ENCODE results near the gene TGM1. TPM values are rescaled to one million over a fixed set of nuclear protein-coding genes. Genes with fewer than 3 reads are reported as not detected.

Gene TGM1
- total RNA-seq, 1 experiment from 2014 or later = 2.9 TPM

DNA sequence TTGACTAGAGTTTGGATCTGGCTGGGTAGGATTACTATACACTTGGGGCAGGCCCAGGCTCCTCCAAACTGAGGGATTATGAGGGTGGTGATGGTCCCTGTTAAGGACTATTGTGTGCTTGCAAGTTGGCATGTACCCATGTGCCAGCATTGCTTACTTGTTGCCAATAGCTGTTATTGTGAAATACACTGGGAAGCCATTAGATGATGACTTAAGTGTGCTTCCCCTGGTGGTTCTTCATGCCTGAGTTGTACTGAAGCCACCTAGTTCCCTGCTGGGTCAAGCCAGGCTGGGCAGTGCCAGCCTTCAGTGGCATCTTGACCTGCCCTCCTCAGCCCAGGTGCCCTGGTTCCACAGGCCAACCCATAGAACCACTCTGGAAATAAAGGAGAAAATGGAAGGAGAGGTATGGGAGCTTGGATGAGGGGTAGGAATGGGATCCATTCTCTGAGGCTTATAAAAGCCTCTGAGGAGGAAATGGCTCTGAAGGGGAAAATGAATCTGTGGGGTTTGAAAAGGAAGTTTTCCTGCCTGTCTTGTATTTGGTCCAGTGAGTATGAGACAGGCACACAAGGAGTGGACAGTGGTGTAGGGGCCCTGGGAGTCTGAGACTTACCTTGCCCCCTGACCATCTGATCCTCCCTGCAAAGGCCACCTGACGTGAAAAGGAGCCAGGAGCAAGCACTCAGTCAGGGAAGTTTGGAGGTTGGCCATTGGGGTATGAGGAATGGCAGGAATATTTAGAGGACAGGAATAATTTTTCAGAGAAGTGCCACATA, 49.0 kb upstream of the TGM1 start:
- Histone ChIP-seq H2AK5ac (ENCODE audit: insufficient read length, low read length) (no peak overlapping the region), H2BK20ac (ENCODE audit: low read depth, low read length, poor library complexity, severe bottlenecking) (no peak overlapping the region), H3K14ac (ENCODE audit: insufficient read depth, low read length) (no peak overlapping the region), H3K23ac (ENCODE audit: insufficient read length, low read depth, low read length) (no peak overlapping the region), H3K4me1 (ENCODE audit: insufficient read depth, low read length) (no peaks in the 10 kb centered on the region), H3K79me2 (ENCODE audit: insufficient read depth, low read length) (no peaks in the 10 kb centered on the region), H4K20me1 (ENCODE audit: control insufficient read depth, insufficient read depth, insufficient read length) (no peaks in the 10 kb centered on the region), H4K91ac (ENCODE audit: insufficient read length, low read depth, low read length) (no peak overlapping the region), H3K27me3 (ENCODE audit: insufficient read depth, low read length) (no peaks in the 10 kb centered on the region), H3K56ac (ENCODE audit: insufficient read length, low read depth, low read length) (no peak overlapping the region), H3K4ac (ENCODE audit: low read depth, low read length) (no peak overlapping the region), H2BK5ac (ENCODE audit: insufficient read length, low read length) (no peak overlapping the region), H3K9me3 (ENCODE audit: control insufficient read depth, low read depth, low read length) (no peaks in the 10 kb centered on the region), H2BK15ac (ENCODE audit: low read depth, low read length) (no peak overlapping the region), H3K4me2 (ENCODE audit: insufficient read depth, insufficient read length, low read length) (no peak overlapping the region), H2BK12ac (ENCODE audit: insufficient read length, low read depth, low read length) (no peak overlapping the region), H3K23me2 (ENCODE audit: insufficient read length, low read depth, low read length, poor library complexity, severe bottlenecking) (no peaks in the 10 kb centered on the region), H3K18ac (ENCODE audit: insufficient read length, low read depth, low read length) (no peak overlapping the region), H3T11ph (ENCODE audit: low read length) (no peak overlapping the region), H2BK120ac (ENCODE audit: low read depth, low read length, poor library complexity, severe bottlenecking) (no peak overlapping the region), H3K79me1 (ENCODE audit: insufficient read depth, low read depth, low read length, poor library complexity, severe bottlenecking) (no peaks in the 10 kb centered on the region), H3K9ac (ENCODE audit: extremely low read depth, insufficient read length, low read length) (no peak overlapping the region), H4K5ac (ENCODE audit: insufficient read length, low read depth, low read length) (no peak overlapping the region), H3K27ac (ENCODE audit: insufficient read length, low read depth, low read length) (no peak overlapping the region), H4K8ac (replicated peaks; ENCODE audit: insufficient read length, low read depth, low read length) (no peak overlapping the region), H2AFZ (ENCODE audit: low read length) (no peak overlapping the region)
- peaks cover 5 to 6% of the 10 kb centered on the region in 2 experiments; a peak in 3 of 4 replicates for H3K4me1 Mint-ChIP-seq
- H3K36me3 Mint-ChIP-seq (ENCODE audit: insufficient read depth in 1 of 3, low read depth in 3 of 3) = peaks cover 3 to 29% (median 11%) of the 10 kb centered on the region in 3 experiments; a peak in 6 of 7 replicates
- no peak overlapping the region for H3K4me3 Mint-ChIP-seq
- DNase-seq = no peak
- TF ChIP-seq, protein P1, sequence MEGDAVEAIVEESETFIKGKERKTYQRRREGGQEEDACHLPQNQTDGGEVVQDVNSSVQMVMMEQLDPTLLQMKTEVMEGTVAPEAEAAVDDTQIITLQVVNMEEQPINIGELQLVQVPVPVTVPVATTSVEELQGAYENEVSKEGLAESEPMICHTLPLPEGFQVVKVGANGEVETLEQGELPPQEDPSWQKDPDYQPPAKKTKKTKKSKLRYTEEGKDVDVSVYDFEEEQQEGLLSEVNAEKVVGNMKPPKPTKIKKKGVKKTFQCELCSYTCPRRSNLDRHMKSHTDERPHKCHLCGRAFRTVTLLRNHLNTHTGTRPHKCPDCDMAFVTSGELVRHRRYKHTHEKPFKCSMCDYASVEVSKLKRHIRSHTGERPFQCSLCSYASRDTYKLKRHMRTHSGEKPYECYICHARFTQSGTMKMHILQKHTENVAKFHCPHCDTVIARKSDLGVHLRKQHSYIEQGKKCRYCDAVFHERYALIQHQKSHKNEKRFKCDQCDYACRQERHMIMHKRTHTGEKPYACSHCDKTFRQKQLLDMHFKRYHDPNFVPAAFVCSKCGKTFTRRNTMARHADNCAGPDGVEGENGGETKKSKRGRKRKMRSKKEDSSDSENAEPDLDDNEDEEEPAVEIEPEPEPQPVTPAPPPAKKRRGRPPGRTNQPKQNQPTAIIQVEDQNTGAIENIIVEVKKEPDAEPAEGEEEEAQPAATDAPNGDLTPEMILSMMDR (conservative IDR thresholded peaks at IDR 0.05) = no peak
- H3K27ac Mint-ChIP-seq = no peak overlapping the region
- no CpG with 5 or more reads among the region's 1 CpG for WGBS (ENCODE audit: extremely low coverage, insufficient read length, low lambda C conversion rate)
- H3K9me3 Mint-ChIP-seq = no peaks in the 10 kb centered on the region
- H3K27me3 Mint-ChIP-seq (ENCODE audit: low read depth) = peaks cover 11% of the 10 kb centered on the region
